Transverse colon (tissue), 4 donors: ENCODE measurements around the gene DHX58.

Experiments
- EP300 ChIP-seq: sonication (generic); formaldehyde crosslinking; IDR thresholded peaks from one replicate; pipeline ENCODE4 v1.6.1; 2017; ENCODE audit warnings: antibody characterized with exemption, low read depth
- POLR2A ChIP-seq: fragments of 450-650 bp; IDR thresholded peaks from one replicate; pipeline ENCODE4 v1.6.1; 2016; ENCODE audit warnings: antibody characterized with exemption, mild to moderate bottlenecking, moderate library complexity
- POLR2AphosphoS5 ChIP-seq, 3 donors: sonication (generic); formaldehyde crosslinking; IDR thresholded peaks; one replicate each; pipeline ENCODE4 v1.6.1; 2016; ENCODE audit warnings: antibody characterized with exemption in 3 of 3
- TF ChIP-seq, protein P1 (sequence below), 5 experiments: fragments of 200-600 bp in 3 of 5; fragments of 450-650 bp in 2 of 5; sonication (generic) in 3 of 5; IDR thresholded peaks; 1 replicate in 2 of 5; 2 replicates in 3 of 5; pipeline ENCODE4 v1.5.1; 2016 to 2017; ENCODE audit warnings: antibody characterized with exemption in 5 of 5, inconsistent platforms in 3 of 5, mild to moderate bottlenecking in 2 of 5, moderate library complexity in 1 of 5

DNA sequence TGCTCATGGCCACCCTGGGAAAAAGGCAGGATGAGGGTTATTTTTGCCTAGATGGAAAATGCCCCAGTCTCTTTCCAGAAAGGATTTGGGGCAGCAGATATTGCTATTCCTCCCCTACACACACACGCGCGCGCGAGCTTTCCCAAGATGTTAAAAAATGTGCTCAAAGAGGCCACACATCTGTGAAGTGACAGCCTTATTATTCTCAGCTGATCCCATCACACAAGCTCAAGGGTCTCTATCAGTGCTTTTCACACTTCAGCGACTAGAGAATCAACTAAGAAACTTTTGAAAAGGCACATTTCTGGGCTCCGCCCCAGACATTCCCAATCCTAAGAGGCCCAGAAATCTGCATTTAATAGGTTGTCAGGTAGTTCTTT lies 48.0 kb upstream of the DHX58 start:
- TF ChIP-seq, protein P1, sequence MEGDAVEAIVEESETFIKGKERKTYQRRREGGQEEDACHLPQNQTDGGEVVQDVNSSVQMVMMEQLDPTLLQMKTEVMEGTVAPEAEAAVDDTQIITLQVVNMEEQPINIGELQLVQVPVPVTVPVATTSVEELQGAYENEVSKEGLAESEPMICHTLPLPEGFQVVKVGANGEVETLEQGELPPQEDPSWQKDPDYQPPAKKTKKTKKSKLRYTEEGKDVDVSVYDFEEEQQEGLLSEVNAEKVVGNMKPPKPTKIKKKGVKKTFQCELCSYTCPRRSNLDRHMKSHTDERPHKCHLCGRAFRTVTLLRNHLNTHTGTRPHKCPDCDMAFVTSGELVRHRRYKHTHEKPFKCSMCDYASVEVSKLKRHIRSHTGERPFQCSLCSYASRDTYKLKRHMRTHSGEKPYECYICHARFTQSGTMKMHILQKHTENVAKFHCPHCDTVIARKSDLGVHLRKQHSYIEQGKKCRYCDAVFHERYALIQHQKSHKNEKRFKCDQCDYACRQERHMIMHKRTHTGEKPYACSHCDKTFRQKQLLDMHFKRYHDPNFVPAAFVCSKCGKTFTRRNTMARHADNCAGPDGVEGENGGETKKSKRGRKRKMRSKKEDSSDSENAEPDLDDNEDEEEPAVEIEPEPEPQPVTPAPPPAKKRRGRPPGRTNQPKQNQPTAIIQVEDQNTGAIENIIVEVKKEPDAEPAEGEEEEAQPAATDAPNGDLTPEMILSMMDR (IDR thresholded peaks at IDR 0.05), result no peak
- TF ChIP-seq POLR2AphosphoS5 (IDR thresholded peaks at IDR 0.05) (no peak), POLR2A (no peak), EP300 (no peak)
